Sigmoid colon (tissue), 4 donors: Measurements from ENCODE around the gene ATG5.

Source experiments
- CTCF ChIP-seq, 4 experiments: fragments of 450-650 bp in 3 of 4; fragments of 200-600 bp in 1 of 4; IDR thresholded peaks; one replicate each; pipeline ENCODE4 v1.5.1; 2016 to 2019; ENCODE audit warnings: antibody characterized with exemption in 4 of 4, mild to moderate bottlenecking in 3 of 4, moderate library complexity in 2 of 4
- EP300 ChIP-seq, 4 donors: sonication (generic); formaldehyde crosslinking; IDR thresholded peaks; one replicate each; pipeline ENCODE4 v1.6.1; 2017; ENCODE audit warnings: antibody characterized with exemption in 4 of 4
- POLR2A ChIP-seq, 2 donors: fragments of 450-650 bp; IDR thresholded peaks; one replicate each; pipeline ENCODE4 v1.6.1; 2016; ENCODE audit warnings: antibody characterized with exemption in 2 of 2, mild to moderate bottlenecking in 2 of 2, moderate library complexity in 2 of 2
- POLR2AphosphoS5 ChIP-seq, 4 donors: sonication (generic); formaldehyde crosslinking; IDR thresholded peaks; one replicate each; pipeline ENCODE4 v1.6.1; 2017; ENCODE audit warnings: antibody characterized with exemption in 4 of 4

GRCh38 chr6:106286746-106287145 lies 38.8 kb downstream of the ATG5 start:
- TF ChIP-seq CTCF (IDR thresholded peaks at IDR 0.05) (no peak), POLR2A (IDR thresholded peaks at IDR 0.05) (no peak), POLR2AphosphoS5 (IDR thresholded peaks at IDR 0.05) (no peak), EP300 (IDR thresholded peaks at IDR 0.05) (no peak)
